Measurements from ENCODE around the gene TEX2.

The TEX2 gene

GRCh38 chr17:64205804-64206203 lies 57.3 kb downstream of the TEX2 start:
- Histone ChIP-seq H3K4me3 (ENCODE audit: low read depth in 1 of 2, low read length in 2 of 2) (no peak overlapping the region), H3K9me3 (ENCODE audit: control insufficient read depth in 1 of 2, low read length in 2 of 2) (no peaks in the 10 kb centered on the region), H3K4me1 (ENCODE audit: control insufficient read depth in 1 of 2, insufficient read depth in 2 of 2, low read length in 2 of 2) (peaks cover under 1 to 3% of the 10 kb centered on the region in 2 donors), H3K27ac (ENCODE audit: low read length) (no peak overlapping the region), H3K27me3 (ENCODE audit: low read depth, low read length) (no peaks in the 10 kb centered on the region), H3K36me3 (ENCODE audit: control insufficient read depth in 1 of 2, insufficient read depth in 2 of 2, low read length in 2 of 2) (no peaks in the 10 kb centered on the region)

- Histone ChIP-seq H3K9me3 (ENCODE audit: control insufficient read depth in 1 of 2, low read length in 2 of 2) (no peaks in the 10 kb centered on the region), H3K27ac (ENCODE audit: low read length) (no peak overlapping the region), H3K27me3 (ENCODE audit: low read depth, low read length) (no peaks in the 10 kb centered on the region), H3K4me3 (ENCODE audit: low read depth in 1 of 2, low read length in 2 of 2) (no peak overlapping the region), H3K36me3 (ENCODE audit: control insufficient read depth in 1 of 2, insufficient read depth in 2 of 2, low read length in 2 of 2) (no peaks in the 10 kb centered on the region), H3K4me1 (ENCODE audit: control insufficient read depth in 1 of 2, insufficient read depth in 2 of 2, low read length in 2 of 2) (peaks cover 7 to 10% of the 10 kb centered on the region in 2 donors)
Measured at GRCh38 chr17:64203630-64204029, 59.4 kb downstream of the TEX2 start.

GRCh38 chr17:64202683-64203344 lies 60.2 kb downstream of the TEX2 start:
- no peak overlapping the region for H3K4me3 ChIP-seq (ENCODE audit: low read depth in 1 of 2, low read length in 2 of 2)
- H3K27ac ChIP-seq (ENCODE audit: low read length): no peak overlapping the region
- H3K4me1 ChIP-seq (ENCODE audit: control insufficient read depth in 1 of 2, insufficient read depth in 2 of 2, low read length in 2 of 2): peaks cover 7 to 10% of the 10 kb centered on the region in 2 donors
- H3K9me3 ChIP-seq (ENCODE audit: control insufficient read depth in 1 of 2, low read length in 2 of 2): no peaks in the 10 kb centered on the region
- no peaks in the 10 kb centered on the region for H3K27me3 ChIP-seq (ENCODE audit: low read depth, low read length)
- H3K36me3 ChIP-seq (ENCODE audit: control insufficient read depth in 1 of 2, insufficient read depth in 2 of 2, low read length in 2 of 2): no peaks in the 10 kb centered on the region

- no peak overlapping the region for H3K4me3 ChIP-seq (ENCODE audit: low read depth in 1 of 2, low read length in 2 of 2)
Measured at GRCh38 chr17:64200080-64201032, 62.7 kb downstream of the TEX2 start.

GRCh38 chr17:64198331-64199090 lies 64.5 kb downstream of the TEX2 start:
- Histone ChIP-seq H3K9me3 (ENCODE audit: control insufficient read depth in 1 of 2, low read length in 2 of 2) (no peaks in the 10 kb centered on the region), H3K4me3 (ENCODE audit: low read depth in 1 of 2, low read length in 2 of 2) (no peak overlapping the region), H3K27me3 (ENCODE audit: low read depth, low read length) (no peaks in the 10 kb centered on the region), H3K36me3 (ENCODE audit: control insufficient read depth in 1 of 2, insufficient read depth in 2 of 2, low read length in 2 of 2) (peaks cover 1 to 7% of the 10 kb centered on the region in 2 donors), H3K27ac (ENCODE audit: low read length) (no peak overlapping the region), H3K4me1 (ENCODE audit: control insufficient read depth in 1 of 2, insufficient read depth in 2 of 2, low read length in 2 of 2) (peaks cover 7 to 10% of the 10 kb centered on the region in 2 donors)

More at GRCh38 chr17:64200080-64201032, 62.7 kb downstream of the TEX2 start:
- Histone ChIP-seq H3K9me3 (ENCODE audit: control insufficient read depth in 1 of 2, low read length in 2 of 2) (no peaks in the 10 kb centered on the region), H3K27me3 (ENCODE audit: low read depth, low read length) (no peaks in the 10 kb centered on the region), H3K27ac (ENCODE audit: low read length) (no peak overlapping the region), H3K36me3 (ENCODE audit: control insufficient read depth in 1 of 2, insufficient read depth in 2 of 2, low read length in 2 of 2) (no peaks in the 10 kb centered on the region), H3K4me1 (ENCODE audit: control insufficient read depth in 1 of 2, insufficient read depth in 2 of 2, low read length in 2 of 2) (peaks cover 7 to 10% of the 10 kb centered on the region in 2 donors)

DNA sequence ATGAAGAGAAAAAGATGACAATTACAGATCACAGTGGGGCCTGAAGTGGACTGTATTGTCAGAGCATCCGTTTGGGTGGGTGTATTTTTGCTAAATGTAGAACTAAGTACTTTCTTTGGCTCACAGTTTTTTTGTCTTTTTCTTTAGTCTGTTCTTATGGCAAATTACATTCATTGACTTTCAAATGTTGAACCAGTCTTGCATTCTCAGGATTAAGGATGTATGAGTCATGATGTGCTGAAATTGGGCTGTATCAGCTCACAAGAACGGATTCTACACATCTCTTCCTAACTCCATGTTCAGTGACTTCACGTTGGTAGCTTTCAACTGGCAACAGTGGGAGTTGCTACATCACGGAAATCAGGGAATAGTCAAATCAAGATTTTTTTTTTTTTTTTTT lies 66.5 kb downstream of the TEX2 start:
- Histone ChIP-seq H3K4me1 (ENCODE audit: control insufficient read depth in 1 of 2, insufficient read depth in 2 of 2, low read length in 2 of 2) (peaks cover 7 to 10% of the 10 kb centered on the region in 2 donors), H3K9me3 (ENCODE audit: control insufficient read depth in 1 of 2, low read length in 2 of 2) (no peaks in the 10 kb centered on the region)

DNA sequence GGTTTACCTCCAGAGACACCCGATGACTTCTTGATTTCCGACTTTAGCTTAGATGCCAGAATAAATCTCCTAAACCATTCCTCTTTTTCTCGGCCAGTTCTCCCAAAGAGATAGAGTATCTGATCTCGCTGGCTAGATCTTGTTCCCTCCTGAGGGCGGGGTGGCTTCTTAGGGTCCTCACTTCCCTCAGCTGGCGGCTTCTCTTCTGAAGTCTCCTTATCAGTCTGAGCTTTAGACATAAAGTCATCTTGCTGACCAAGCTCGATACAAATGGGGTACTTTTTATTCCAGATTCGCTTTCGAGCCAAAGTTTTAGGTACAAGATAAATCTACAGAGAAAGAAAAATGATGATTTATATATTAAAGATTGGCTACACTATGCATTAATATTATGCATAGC lies 69.5 kb downstream of the TEX2 start:
- no peaks in the 10 kb centered on the region for H3K9me3 ChIP-seq (ENCODE audit: control insufficient read depth in 1 of 2, low read length in 2 of 2)
- H3K4me3 ChIP-seq (ENCODE audit: low read depth in 1 of 2, low read length in 2 of 2): no peak overlapping the region
- H3K36me3 ChIP-seq (ENCODE audit: control insufficient read depth in 1 of 2, insufficient read depth in 2 of 2, low read length in 2 of 2): peaks cover 11 to 13% of the 10 kb centered on the region in 2 donors
- H3K4me1 ChIP-seq (ENCODE audit: control insufficient read depth in 1 of 2, insufficient read depth in 2 of 2, low read length in 2 of 2): no peaks in the 10 kb centered on the region
- no peaks in the 10 kb centered on the region for H3K27me3 ChIP-seq (ENCODE audit: low read depth, low read length)
- H3K27ac ChIP-seq (ENCODE audit: low read length): no peak overlapping the region

More for the DNA sequence above, 66.5 kb downstream of the TEX2 start:
- Histone ChIP-seq H3K27ac (ENCODE audit: low read length) (no peak overlapping the region), H3K36me3 (ENCODE audit: control insufficient read depth in 1 of 2, insufficient read depth in 2 of 2, low read length in 2 of 2) (peaks cover 11 to 13% of the 10 kb centered on the region in 2 donors), H3K27me3 (ENCODE audit: low read depth, low read length) (no peaks in the 10 kb centered on the region), H3K4me3 (ENCODE audit: low read depth in 1 of 2, low read length in 2 of 2) (no peak overlapping the region)

- no peaks in the 10 kb centered on the region for H3K27me3 ChIP-seq (ENCODE audit: low read depth, low read length)
- peaks cover 13 to 15% of the 10 kb centered on the region in 2 donors for H3K36me3 ChIP-seq (ENCODE audit: control insufficient read depth in 1 of 2, insufficient read depth in 2 of 2, low read length in 2 of 2)
- H3K27ac ChIP-seq (ENCODE audit: low read length): no peak overlapping the region
- H3K9me3 ChIP-seq (ENCODE audit: control insufficient read depth in 1 of 2, low read length in 2 of 2): no peaks in the 10 kb centered on the region
- no peak overlapping the region for H3K4me3 ChIP-seq (ENCODE audit: low read depth in 1 of 2, low read length in 2 of 2)
- no peaks in the 10 kb centered on the region for H3K4me1 ChIP-seq (ENCODE audit: control insufficient read depth in 1 of 2, insufficient read depth in 2 of 2, low read length in 2 of 2)
Measured at GRCh38 chr17:64192589-64192988, 70.5 kb downstream of the TEX2 start.

GRCh38 chr17:64190472-64190871 lies 72.6 kb downstream of the TEX2 start:
- Histone ChIP-seq H3K4me1 (ENCODE audit: control insufficient read depth in 1 of 2, insufficient read depth in 2 of 2, low read length in 2 of 2) (peaks cover 0 to 4% of the 10 kb centered on the region in 2 donors), H3K27ac (ENCODE audit: low read length) (no peak overlapping the region), H3K36me3 (ENCODE audit: control insufficient read depth in 1 of 2, insufficient read depth in 2 of 2, low read length in 2 of 2) (peaks cover 13 to 20% of the 10 kb centered on the region in 2 donors), H3K9me3 (ENCODE audit: control insufficient read depth in 1 of 2, low read length in 2 of 2) (no peaks in the 10 kb centered on the region), H3K4me3 (ENCODE audit: low read depth in 1 of 2, low read length in 2 of 2) (no peak overlapping the region), H3K27me3 (ENCODE audit: low read depth, low read length) (no peaks in the 10 kb centered on the region)

GRCh38 chr17:64188088-64188487 lies 75.0 kb downstream of the TEX2 start:
- Histone ChIP-seq H3K4me3 (ENCODE audit: low read depth in 1 of 2, low read length in 2 of 2) (no peak overlapping the region), H3K36me3 (ENCODE audit: control insufficient read depth in 1 of 2, insufficient read depth in 2 of 2, low read length in 2 of 2) (peaks cover 7 to 14% of the 10 kb centered on the region in 2 donors), H3K27me3 (ENCODE audit: low read depth, low read length) (no peaks in the 10 kb centered on the region), H3K27ac (ENCODE audit: low read length) (no peak overlapping the region), H3K9me3 (ENCODE audit: control insufficient read depth in 1 of 2, low read length in 2 of 2) (no peaks in the 10 kb centered on the region), H3K4me1 (ENCODE audit: control insufficient read depth in 1 of 2, insufficient read depth in 2 of 2, low read length in 2 of 2) (peaks cover 0 to 5% of the 10 kb centered on the region in 2 donors)
